Femur (tissue), 1 donor: ENCODE data around the gene CSF1R.
"Not testable (repeated sequence)": the region's sequence is repeated elsewhere in the genome, so short reads cannot be mapped to it uniquely, and the experiment has no call there.

Source experiments
- DNase-seq: peaks from one replicate; pipeline ENCODE4 v3.0.0-alpha.2; 2017

The CSF1R gene

DNA sequence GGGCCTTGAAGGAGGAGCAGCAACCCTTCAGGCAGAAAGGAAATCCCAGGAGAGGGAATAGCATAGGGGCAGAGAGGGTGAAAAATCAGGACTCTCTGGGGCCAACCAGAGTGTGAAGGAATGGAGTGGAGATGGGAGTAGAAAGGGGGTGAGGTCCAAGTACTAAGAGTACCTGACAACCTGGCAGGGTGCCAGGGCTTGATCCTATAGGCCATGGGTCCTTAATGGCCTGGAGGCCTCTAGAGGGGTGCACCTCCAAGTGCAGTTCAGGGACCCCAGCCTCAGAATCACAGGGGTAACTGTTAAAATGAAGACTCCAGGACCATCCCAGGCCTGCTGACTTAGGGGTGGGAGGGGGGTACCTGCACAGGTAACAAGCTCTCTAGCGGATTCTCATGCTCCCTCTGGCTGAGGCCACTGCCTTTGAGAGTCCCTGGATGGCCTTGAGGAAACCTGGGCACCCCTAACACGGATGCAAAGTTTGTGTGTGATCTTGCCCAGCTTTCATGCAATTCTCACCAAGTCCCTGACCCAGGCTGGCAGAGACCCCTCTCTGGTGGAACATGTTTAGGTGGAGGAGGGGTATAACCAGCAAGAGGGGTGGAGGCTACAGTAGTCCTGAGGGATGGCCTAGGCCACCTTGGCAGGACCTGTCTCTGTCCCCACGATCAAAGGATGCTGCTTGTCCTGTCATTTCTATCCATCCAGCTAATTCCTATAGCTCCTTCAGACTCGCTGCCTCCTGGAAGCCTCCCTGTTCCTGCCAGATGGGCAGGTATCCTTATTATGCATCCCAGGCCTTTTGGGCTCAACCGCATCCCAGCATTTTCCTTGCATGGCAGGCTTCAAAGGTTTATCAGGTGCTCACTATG, 17.6 kb upstream of the CSF1R start:
- peak; percentile 13 for DNase-seq

DNA sequence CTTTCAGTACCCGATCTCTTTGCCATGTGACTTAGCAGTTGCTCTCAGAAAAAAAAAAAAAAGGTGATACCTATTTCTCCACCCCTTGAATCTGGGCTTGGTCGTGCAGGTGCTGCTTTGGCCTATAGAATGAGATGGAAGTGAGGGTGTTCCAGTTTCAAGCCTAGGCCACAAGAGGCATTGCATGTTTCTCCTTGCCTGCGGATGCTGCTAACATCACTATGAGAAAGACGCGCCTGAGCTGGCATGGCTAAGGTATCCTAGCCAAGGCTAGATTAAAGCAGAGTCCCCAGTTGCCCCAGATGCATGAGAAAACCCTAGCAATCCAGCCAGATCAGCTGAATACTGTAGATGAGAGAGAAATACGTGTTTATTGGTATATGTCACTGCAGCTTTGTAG, 14.7 kb upstream of the CSF1R start:
- no peak for DNase-seq

DNA sequence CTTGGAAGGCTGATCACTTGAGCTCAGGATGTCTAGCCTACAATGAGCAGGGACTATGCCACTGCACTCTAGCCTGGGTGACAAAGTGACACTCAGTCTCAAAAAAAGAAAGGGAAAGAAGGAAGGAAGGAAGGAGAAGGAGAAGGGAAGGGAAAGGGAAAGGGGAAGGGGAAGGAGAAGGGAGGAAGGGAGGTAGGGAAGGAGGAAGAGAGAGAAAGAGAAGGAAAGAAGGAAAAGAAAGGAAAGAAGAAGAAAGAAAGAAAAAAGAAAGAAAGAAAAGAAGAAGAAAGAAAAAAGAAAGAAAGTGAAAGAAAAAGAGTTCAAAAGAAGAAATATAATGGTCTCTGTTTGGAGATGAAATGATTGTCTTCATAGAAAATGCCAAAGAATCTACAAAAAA, 10.8 kb upstream of the CSF1R start:
- no peak for DNase-seq

DNA sequence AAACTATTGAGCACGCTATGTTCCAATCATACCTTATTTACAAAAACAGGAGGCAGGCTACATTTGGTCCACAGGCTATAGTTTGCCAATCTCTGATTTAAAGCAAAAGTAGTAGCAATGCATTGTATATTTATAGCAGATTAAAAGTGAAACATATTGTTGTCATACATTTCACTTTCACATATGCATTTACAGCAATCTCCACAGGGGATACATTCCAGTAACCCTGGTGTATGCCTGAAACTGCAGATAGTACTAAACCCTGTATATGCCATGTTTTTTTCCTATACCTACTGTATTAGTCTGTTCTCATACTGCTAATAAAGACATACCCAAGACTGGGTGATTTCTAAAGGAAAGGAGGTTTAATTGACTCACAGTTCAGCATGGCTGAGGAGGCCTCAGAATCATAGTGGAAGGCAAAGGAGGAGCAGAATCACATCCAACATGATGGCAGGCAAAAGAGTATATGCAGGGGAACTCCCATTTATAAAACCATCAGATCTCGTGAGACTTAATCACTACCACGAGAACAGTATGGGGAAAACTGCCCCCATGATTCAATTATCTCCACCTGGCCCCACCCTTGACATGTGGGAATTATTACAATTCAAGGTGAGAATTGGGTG, 5.9 kb upstream of the CSF1R start:
- no peak for DNase-seq

DNA sequence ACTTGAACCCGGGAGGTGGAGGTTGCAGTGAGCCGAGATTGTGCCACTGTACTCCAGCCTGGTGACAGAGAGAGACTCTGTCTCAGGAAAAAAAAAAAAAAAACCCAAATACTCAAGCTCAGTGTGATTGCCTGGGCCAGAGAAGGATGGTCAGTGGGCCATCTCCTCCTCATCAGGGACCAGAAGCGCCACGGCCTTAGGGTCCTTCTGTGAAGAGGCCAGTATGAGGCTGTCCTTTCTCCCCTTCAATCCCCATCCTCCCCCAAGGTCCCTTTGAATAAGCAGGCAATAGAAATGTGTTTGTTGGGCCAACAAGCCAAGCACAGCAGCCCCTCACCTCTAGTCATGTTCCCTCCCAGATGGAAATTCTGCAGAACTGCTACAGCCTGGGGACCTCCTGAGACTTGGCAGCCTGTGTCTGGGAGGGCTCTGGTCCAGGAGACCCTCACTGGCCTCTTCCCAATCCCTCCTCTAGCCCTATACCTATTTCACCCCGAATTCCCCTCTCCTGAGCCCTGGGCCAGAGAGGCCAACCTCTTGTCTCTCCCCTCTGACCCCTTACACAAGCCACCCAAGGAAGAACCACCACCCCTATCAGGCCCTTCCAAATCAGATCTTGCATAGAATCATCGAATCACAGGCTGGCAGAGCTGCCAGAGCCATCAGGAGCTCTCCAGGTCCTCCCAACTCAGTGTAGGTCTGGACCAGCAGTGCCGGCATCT, 1.0 kb downstream of the CSF1R start:
- DNase-seq = no peak

DNA sequence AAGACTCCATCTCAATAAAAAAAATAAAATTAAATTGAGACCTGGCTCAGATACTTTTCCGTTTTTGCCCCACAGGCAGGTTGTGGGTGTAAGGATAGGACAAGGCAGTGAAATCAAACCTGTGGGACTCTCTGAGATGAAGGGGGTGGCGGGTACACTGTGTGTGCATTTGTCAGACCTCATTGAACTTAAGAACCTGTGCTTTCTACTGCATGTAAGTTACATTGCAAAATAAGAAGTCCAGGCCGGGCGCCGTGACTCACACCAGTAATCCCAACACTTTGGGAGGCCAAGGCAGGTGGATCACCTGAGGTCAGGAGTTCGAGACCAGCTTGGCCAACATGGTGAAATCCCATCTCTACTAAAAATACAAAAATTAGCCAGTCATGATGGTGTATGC, 1.6 kb downstream of the CSF1R start:
- not testable (repeated sequence) for DNase-seq

DNA sequence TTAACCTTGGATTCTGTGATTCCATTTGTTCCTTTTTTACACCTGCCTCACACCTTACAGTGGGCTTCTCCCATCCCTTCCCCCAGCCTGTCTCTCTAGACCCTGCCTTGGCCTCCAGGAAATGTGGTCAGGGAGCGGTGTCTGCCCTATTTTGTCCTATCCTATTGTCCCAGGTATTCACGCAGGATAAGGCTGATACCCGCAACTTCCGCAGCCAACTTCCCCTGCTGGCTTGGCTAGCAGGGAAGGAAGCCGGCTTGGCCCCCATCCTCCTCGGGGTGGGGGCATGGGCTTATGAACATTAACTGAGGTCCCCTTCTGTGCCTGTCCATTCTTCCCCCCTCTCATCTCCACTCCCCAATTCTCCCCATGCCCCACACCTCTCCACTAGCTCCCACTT, 3.5 kb downstream of the CSF1R start:
- no peak for DNase-seq

DNA sequence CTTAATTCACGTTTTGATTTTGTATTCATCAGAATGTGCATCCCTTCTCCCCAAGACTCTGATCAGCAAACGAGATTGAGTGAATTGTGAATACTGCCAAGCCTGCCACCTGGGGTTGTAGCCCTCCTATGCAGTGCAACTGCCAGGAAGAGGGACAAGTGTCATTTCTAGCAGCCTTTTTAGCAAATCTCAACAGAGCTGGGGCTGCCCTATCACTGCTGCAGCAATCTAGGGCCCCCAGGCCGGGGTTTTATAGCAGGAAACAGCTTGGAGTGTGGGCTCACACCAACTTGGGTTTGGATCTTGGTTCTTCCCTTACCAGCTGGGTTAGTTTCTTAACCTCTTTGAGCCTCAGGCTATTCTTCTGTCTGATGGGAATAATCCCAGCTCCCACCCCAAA, 4.0 kb downstream of the CSF1R start:
- no peak for DNase-seq

DNA sequence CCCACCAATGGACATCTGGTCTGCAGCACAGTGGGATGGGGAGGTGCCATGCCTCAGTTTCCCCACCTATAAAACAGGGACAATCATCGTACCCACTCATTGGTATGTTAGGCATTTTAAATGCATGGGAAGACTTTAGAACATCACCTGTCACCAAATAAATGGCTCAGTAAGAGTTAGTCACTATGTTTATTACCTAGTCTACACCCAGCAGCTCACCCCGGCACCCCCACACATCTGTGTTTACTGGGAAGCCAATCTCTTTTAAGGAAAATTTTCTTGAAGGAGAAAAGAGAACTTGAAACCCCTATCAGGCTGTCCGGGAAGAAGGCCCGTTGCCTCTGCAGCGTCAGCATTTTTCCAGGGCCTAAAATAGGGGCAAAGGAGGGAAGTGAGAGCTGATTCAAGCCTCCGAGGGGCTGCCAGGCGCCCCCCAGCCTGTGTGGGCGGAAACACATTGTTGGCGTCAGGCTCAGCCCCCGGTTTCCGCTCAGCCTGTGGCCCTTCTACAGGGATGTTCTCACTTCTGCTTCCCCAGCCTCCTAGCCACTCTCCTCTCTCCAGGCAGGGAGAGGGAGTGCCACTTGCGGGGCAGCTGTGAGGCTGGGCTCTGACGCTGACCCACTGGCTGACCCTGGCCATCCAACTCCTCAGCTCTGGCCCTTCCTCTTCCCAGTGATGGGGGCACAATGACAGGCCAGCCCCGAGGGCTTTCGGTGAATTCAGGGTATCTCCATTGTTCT, 4.6 kb downstream of the CSF1R start:
- peak; percentile 84 for DNase-seq

DNA sequence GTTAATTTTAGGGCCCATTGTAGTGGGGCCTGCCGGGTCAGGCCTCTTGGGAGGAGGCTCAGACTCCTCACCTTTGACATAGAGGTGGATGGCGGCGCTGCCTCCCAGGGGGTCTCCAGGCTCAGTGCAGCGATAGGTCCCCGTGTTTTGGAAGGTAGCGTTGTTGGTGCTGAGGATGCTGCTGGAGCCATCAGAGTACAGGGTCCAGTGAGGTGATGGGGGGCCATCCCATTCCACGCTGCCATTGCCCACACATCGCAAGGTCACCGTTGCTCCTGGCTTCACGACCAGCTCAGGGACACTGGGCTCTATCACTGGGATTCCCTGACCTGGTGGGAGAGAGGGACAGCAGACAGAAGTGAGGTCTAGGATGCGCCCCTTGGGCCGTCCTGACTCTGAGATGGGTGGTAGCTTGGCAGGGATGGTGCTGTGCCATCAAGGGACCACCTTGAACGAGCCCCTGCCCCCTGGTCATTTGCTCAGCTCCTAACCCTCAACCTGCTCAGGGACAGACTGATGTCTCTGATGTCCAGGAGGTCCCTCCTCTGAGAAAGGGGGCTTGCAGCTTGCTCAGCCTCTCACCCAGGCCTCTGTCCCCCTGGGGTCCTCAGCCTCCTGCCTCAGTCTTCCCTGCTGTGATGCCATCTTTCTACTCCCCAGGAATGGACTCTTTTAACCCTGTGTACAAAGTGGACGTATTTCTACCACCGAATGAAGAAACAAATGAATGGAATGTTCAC, 5.5 kb downstream of the CSF1R start:
- no peak for DNase-seq

DNA sequence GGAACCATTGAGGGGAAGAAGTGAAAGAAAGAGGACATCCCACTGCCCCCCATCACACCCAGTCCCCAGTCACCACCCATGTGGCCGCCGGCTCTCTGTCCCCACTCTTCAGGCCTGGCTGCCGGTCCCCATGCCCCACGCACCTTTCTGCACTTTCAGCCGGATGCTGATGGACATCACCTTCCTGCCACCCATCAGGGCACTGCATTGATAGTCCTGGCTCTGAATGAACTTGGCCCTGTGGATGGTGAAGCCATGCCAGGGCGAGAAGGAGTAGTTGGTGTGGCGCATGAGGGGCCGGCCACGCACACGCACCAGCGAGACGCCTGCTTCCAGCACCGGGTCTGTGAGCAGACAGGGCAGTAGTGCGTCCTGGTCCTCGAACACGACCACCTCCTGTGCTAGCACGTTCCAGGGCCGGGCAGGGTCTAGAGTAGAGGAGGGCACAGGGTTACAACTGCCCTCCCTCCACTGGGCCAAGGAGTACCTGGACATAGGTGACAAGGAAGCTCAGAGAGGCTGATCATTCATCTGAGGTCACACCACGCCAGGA, 6.4 kb downstream of the CSF1R start:
- no peak for DNase-seq

DNA sequence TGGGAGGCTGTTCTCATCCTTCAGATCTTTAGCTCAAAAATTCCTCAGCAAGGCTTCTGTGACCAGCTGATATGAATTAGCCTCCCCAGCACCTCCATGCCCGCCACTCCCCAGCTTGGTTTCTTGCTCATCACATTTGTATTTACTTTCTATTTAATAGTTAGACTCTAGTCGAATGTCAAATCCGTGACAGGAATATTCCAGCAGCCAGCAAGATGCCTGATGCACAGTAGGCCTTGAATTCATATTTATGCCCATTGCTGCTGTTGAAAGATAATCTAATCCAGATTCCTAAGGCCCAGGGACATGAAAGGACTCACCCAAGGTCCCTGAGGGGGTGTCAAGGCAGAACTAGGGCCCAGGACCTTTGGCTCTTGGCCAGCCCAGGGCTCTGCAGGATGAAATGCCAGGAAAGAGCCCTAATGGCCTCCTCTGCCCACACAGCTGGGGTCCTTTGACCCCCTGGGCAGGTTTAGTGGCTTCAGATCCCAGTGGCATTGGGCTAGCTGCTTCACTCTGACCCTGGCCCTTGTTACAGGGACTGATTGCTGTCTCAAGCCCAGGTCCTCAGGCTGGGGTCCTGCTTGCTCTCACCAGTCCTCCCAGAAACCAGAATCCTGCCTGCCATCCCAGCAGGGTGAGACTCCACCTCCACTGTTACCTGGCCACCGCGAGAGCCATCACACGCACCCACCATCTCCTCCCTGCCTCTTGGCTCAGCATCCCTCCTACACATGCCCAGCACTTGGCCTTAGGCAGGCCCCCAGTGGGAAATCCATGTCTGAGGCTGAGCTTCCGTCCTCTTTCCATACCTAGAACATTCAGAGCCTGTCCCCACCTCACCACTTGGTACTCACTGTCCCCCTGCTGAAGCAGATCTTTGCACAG, 7.3 kb downstream of the CSF1R start:
- no peak for DNase-seq

DNA sequence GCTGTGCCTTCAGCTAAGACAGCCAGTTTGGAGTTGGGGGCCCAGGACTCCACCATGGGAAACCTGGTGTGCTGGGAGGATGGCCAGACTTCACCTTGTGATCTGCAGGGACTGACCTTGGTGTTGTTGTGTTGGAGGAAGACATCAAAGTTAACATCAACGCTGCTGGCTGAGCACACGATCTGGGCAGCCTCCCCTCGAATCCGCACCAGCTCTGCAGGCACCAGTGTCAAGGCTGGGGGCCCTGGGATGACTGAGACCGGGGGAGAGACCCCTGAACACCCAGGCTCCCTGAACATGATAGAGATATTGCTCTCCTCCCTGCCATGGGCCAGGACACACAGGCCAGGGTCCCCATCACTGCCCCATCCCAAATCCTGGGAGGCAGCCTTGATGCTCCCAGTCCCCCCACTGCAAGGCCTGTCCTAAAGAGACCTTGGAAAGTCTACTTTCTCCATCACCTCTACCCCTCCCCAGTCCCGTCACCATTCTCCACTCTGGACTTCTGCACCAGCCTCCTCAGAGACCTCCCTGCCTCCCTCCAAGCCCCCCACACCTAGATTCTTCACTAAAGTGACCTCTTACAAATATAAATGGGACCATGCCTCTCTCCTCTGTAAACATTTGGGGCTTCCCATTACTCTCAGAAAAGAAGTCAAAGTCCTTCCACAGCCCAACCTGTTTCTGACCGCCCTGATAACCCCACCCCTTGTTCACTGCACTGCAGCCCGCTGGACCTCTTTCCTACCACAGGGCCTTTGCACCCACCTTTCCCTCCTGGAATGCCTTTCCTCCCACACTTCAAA, 8.2 kb downstream of the CSF1R start:
- no peak for DNase-seq

DNA sequence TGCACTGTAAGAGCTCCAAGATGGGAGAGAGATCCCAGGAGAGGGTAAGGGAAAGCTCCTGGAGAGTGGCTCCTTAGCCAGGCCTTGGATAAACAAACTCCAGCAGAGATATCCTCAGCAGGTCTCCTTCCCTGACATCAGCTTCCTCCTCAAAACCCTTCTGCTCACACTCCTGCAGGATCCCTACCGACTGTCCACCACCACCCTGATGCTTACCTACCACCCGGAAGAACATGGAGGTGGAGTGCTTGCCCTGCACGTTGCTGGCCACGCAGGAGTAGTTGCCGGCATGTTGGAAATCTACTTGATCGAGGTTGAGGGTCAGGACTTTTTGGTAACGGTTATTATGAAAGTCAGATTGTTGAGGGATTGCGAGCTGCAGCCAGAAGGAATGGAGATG, 9.3 kb downstream of the CSF1R start:
- DNase-seq = no peak

DNA sequence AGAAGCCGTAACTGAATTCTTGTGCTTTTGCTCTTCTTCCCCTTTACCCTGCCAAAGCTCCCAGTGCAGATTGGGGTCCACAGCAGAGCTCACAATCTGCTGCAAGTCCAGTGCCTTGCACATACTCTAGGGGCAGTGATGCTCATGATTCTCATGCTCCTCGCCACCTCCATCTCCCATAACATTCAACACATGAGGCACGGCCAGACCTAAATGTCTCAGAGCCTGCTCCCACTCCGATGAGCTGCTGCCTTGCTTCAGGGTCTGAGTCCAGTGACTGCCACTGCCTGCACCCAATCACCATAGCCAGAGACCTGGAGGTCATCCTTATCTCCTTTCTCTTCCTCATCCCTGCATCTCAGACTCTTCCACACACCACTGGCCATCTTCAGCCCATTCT, 10.5 kb downstream of the CSF1R start:
- no peak for DNase-seq

DNA sequence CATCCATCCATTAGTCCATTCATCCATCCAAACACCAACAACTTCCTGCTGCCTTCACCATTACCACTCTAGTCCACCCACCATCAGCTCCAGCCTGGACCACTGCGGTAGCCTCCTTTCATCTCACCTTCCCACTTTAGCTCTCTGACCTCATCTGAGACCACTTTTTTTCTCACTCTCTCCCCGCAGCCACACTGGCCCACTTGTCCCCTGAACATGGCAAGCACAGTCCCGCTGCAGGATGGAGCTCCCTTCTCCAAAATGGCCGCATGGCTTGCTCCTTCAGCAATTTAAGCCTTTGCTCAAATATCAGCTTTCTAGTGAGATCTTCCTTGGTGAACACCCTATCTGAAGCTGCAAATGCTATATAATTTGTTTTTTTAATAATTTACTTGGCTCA, 11.1 kb downstream of the CSF1R start:
- peak; percentile 4 for DNase-seq

DNA sequence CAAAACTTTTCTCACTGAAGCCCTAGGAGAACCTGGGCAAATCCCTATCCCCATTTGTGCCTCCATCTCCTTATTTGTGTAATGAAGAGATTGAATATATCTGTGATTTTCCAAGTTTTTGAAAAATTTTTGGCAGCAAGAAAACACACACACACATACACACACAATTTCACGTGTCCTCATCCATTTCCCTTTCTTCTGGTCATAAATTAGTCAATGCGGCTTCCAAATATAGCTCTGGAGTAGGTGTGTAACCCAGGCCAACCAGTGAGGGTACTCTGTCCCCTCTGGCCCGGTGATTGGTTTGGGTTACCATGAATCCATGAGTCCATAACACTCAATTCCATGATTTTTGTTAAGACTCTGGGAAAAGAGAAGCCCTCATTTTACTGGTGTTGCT, 12.7 kb downstream of the CSF1R start:
- no peak for DNase-seq

DNA sequence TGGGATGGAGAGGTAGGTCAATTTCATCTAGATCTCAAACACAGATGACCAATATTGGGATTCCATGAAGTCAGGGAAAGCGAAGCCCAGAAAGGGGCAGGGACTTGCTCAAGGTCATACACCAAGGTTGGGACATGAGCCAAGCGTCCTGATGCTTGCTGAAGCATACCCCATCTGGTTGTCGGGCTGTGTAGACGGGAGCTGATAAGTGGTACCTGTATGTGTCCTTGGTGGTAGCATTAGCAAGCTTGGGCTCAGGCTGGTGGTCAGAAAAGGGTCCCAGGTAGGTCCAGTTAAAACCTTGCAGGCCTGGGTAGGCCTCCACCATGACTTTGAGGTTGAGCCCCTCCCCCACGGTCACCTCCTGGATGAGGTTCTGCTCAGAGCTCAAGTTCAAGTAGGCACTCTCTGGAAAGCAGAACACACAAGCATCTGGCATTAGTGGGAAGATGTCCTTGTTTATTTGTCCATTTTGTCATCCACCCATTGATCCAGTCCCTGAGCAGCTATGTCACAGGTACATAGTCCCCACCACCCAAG, 13.2 kb downstream of the CSF1R start:
- DNase-seq = peak; percentile 10

DNA sequence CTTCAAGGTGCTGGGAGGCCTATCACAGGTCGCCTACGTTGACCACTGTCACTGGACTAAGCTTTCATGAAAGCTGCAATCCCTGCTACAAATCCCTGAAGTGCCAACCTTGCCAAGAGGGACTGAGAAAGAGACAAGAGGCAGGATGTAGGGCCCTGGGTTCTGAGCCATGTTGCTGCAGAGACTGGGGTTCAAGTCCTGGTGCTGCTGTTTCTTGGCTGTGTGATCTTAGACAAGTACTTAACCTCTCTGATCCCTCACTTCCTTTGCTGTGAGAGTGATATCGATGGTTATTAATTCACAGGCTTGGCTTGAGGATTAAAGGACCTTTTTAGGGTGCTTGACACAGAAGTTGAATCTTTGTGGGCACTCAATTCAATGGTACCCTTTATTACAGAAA, 15.5 kb downstream of the CSF1R start:
- no peak for DNase-seq
